IPS-NIHi11 (cell line): Measurements from ENCODE around the gene PALMD.
A peak's percentile ranks its signal among the peaks of the same experiment; 100 is the strongest.

Source experiments
- DNase-seq: peaks from one replicate; pipeline ENCODE4 v3.0.0; 2012; ENCODE audit warnings: mixed read lengths, low spot score

PALMD gene

GRCh38 chr1:99635664-99636063 lies 10.2 kb upstream of the PALMD start:
- DNase-seq = no peak

- no peak for DNase-seq
Measured at GRCh38 chr1:99636647-99637175, 9.2 kb upstream of the PALMD start.

GRCh38 chr1:99638853-99639252 lies 7.1 kb upstream of the PALMD start:
- DNase-seq = no peak

GRCh38 chr1:99639408-99639807 lies 6.5 kb upstream of the PALMD start:
- DNase-seq = no peak

- DNase-seq = no peak
Measured at GRCh38 chr1:99639945-99640344, 6.0 kb upstream of the PALMD start.

GRCh38 chr1:99640672-99641071 lies 5.2 kb upstream of the PALMD start:
- DNase-seq = no peak

GRCh38 chr1:99641558-99641957 lies 4.4 kb upstream of the PALMD start:
- DNase-seq = no peak

GRCh38 chr1:99642053-99642452 lies 3.9 kb upstream of the PALMD start:
- no peak for DNase-seq

- DNase-seq = no peak
Measured at GRCh38 chr1:99643021-99643779, 2.7 kb upstream of the PALMD start.

GRCh38 chr1:99644279-99645004 lies 1.5 kb upstream of the PALMD start:
- DNase-seq = no peak

- DNase-seq = no peak
Measured at GRCh38 chr1:99645203-99645602, 710 bp upstream of the PALMD start.

- no peak for DNase-seq
Measured at GRCh38 chr1:99646868-99647267, 955 bp downstream of the PALMD start.

- DNase-seq = no peak
Measured at GRCh38 chr1:99647490-99647889, 1.6 kb downstream of the PALMD start.

- DNase-seq = peak; percentile 33
Measured at GRCh38 chr1:99648107-99648506, 2.2 kb downstream of the PALMD start.

- DNase-seq = no peak
Measured at GRCh38 chr1:99650030-99650429, 4.1 kb downstream of the PALMD start.

- DNase-seq = no peak
Measured at GRCh38 chr1:99650773-99651437, 5.0 kb downstream of the PALMD start.

GRCh38 chr1:99652881-99653281 lies 7.0 kb downstream of the PALMD start:
- DNase-seq = no peak

- no peak for DNase-seq
Measured at GRCh38 chr1:99655376-99655775, 9.5 kb downstream of the PALMD start.

GRCh38 chr1:99656701-99657100 lies 10.8 kb downstream of the PALMD start:
- no peak for DNase-seq

- no peak for DNase-seq
Measured at GRCh38 chr1:99657213-99658030, 11.5 kb downstream of the PALMD start.

- DNase-seq = no peak
Measured at GRCh38 chr1:99658031-99658290, 12.0 kb downstream of the PALMD start.

- DNase-seq = no peak
Measured at GRCh38 chr1:99659755-99660210, 13.9 kb downstream of the PALMD start.
